ENCODE results near the gene LGR6. TPM values are rescaled to one million over a fixed set of nuclear protein-coding genes. Genes with fewer than 3 reads are reported as not detected.

Gene LGR6
- total and polyA plus RNA-seq, 2 of the 8 experiments (the other 6 are each of a cell fraction or from before 2014, with no cell fraction given), result 0.50 to 1.0 TPM

DNA sequence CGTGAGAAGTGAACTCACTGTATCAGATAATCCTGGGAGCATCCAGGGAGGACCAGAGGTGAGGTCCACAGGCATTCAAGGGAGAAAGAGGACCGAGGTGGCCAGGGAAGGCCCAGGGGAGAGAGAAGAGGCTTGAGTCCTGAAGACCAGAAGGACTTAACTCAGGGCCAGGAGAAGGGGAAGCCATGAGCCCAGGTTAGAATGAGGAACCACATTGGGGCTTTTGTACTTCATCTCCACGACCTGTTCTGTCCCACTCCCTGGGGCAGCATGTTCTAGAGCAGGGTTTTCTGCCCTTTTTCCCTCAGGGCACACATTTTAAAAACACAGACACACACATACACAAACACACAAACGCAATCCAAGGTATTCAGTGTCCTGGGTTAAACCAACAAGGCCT is 8.4 kb downstream of the LGR6 start:
- Histone ChIP-seq H4K5ac (ENCODE audit: insufficient read length, low read depth, low read length) (no peak overlapping the region), H3K56ac (replicated peaks; ENCODE audit: insufficient read length, low read depth, low read length) (no peak overlapping the region), H3K23ac (ENCODE audit: insufficient read length) (no peak overlapping the region), H3K79me2 (ENCODE audit: control insufficient read depth in 1 of 2, insufficient read depth in 2 of 2, low read length in 2 of 2) (no peaks in the 10 kb centered on the region), H3K4me1 (replicated peaks in 1 of 4; ENCODE audit: control insufficient read depth in 3 of 4, insufficient read depth in 4 of 4, low read length in 3 of 4) (no peaks in the 10 kb centered on the region; a peak in 1 of 7 replicates), H4K8ac (ENCODE audit: extremely low read depth, insufficient read depth, low read length) (no peak overlapping the region), H3K4me2 (ENCODE audit: insufficient read depth in 1 of 2, low read depth in 2 of 2, low read length in 2 of 2) (no peak overlapping the region), H3K36me3 (ENCODE audit: control insufficient read depth in 2 of 4, insufficient read depth in 4 of 4, low read length in 3 of 4) (no peaks in the 10 kb centered on the region), H3K79me1 (ENCODE audit: low read depth, low read length) (no peaks in the 10 kb centered on the region; the same call in 1 of the 2 replicates), H3K23me2 (ENCODE audit: low read depth, low read length) (peaks cover 18% of the 10 kb centered on the region; the same call in 1 of the 2 replicates), H3K27me3 (replicated peaks in 1 of 4; ENCODE audit: control insufficient read depth in 3 of 4, extremely low read depth in 1 of 4, insufficient read depth in 3 of 4, low read length in 3 of 4) (no peaks in the 10 kb centered on the region; a peak in 1 of 7 replicates), H3K27ac (ENCODE audit: low read depth, low read length) (no peak overlapping the region; the same call in 1 of the 2 replicates), H4K91ac (replicated peaks; ENCODE audit: insufficient read length, low read length) (no peak overlapping the region), H3K18ac (ENCODE audit: extremely low read depth, low read length) (no peak overlapping the region), H2BK120ac (replicated peaks; ENCODE audit: low read depth, low read length) (no peak overlapping the region), H3K4ac (replicated peaks; ENCODE audit: insufficient read length, low read depth, low read length) (no peak overlapping the region), H2BK20ac (ENCODE audit: low read length) (no peak overlapping the region), H3K9me3 (ENCODE audit: insufficient read depth in 2 of 2, low read depth in 1 of 2, low read length in 1 of 2) (no peaks in the 10 kb centered on the region), H3K9ac (replicated peaks in 1 of 4; ENCODE audit: extremely low read depth in 1 of 4, low read depth in 3 of 4, low read length in 3 of 4) (no peak overlapping the region), H2AK5ac (ENCODE audit: low read depth, low read length) (no peak overlapping the region), H3K4me3 (ENCODE audit: extremely low read depth in 1 of 4, insufficient read depth in 2 of 4, low read depth in 3 of 4, low read length in 4 of 4) (no peak overlapping the region), H2BK5ac (ENCODE audit: low read depth, low read length) (no peak overlapping the region), H4K20me1 (replicated peaks in 1 of 2; ENCODE audit: control insufficient read depth in 1 of 2, insufficient read depth in 2 of 2, low read length in 2 of 2) (peaks cover 0 to 3% of the 10 kb centered on the region in 2 experiments), H3K14ac (ENCODE audit: insufficient read length) (no peak overlapping the region), H2BK12ac (ENCODE audit: low read depth, low read length) (no peak overlapping the region), H2BK15ac (ENCODE audit: low read length) (no peak overlapping the region), H2AFZ (ENCODE audit: low read length) (no peak overlapping the region)
- ChIA-PET POLR2A (ENCODE audit: partially characterized antibody) (no interaction called here), CTCF (ENCODE audit: partially characterized antibody) (interaction anchor here (0.6 to 3.7 kb wide), 13 partner anchors 9 to 130 kb away, joined by 3 to 30 read pairs (median 3); partner anchors contain the start of gene LGR6)
- DNase-seq (ENCODE audit: low read depth in 1 of 2, low spot score in 2 of 2) (no peak), FAIRE-seq (no peak)
- TF ChIP-seq SIN3A (conservative IDR thresholded peaks at IDR 0.05 in 1 of 2, IDR thresholded peaks at IDR 0.05 in 1 of 2; ENCODE audit: low read depth in 1 of 2, low read length in 2 of 2) (no peak), JUND (IDR thresholded peaks at IDR 0.05; ENCODE audit: low read length) (no peak), RXRA (IDR thresholded peaks at IDR 0.05; ENCODE audit: insufficient read depth, low read depth, low read length) (no peak), MAX (IDR thresholded peaks at IDR 0.05) (no peak)
- 70% methylated on average over 4 of the region's 4 CpGs; no CpG with 5 or more reads in 1 of the 2 experiments for WGBS, 2 experiments (ENCODE audit: extremely low coverage in 1 of 2, insufficient coverage in 1 of 2, insufficient read length in 1 of 2, insufficient replicate concordance in 2 of 2, low coverage in 1 of 2, low lambda C conversion rate in 2 of 2, missing lambda C conversion rate in 1 of 2)
